HCT116 (cell line): ENCODE measurements around the gene CTNNA1. TPM values are rescaled to one million over a fixed set of nuclear protein-coding genes. Genes with fewer than 3 reads are reported as not detected.
"Not testable (repeated sequence)": the region's sequence is repeated elsewhere in the genome, so short reads cannot be mapped to it uniquely, and the experiment has no call there.

Experiments
- ATAC-seq: fragments of 200-7000 bp; cut with Tn5 transposase; 2 replicates; pipeline ENCODE4 v1.9.1; 2020; ENCODE audit warnings: mild to moderate bottlenecking, moderate library complexity
- BruUV-seq: library from RNA; stranded (reverse); fragments of 400-500 nt; replicated peaks from 2 replicates; lab custom pipeline; 2021; lab: Mats Ljungman, UMichigan
- CTCF ChIA-PET: fragments of 300-600 bp; sonication (Branson Sonifier 250); formaldehyde crosslinking; loops from one replicate; lab custom pipeline; 2021; ENCODE audit warnings: antibody characterized with exemption; lab: Charles Lee
- POLR2A ChIA-PET: fragments of 300-600, 350-600 bp; sonication (Branson Sonifier 250); formaldehyde crosslinking; loops from one replicate; lab custom pipeline; 2021; ENCODE audit warnings: antibody characterized with exemption; lab: Charles Lee
- RAD21 ChIA-PET, 2 experiments: fragments of 300-600 bp; sonication (Branson Sonifier 250); formaldehyde crosslinking; loops; one replicate each; lab custom pipeline; 2023; ENCODE audit warnings: low total read pairs in 2 of 2; ENCODE audit not compliant: uncharacterized antibody in 2 of 2, unreplicated experiment in 2 of 2, low non-redundant PET in 1 of 2; lab: Charles Lee
- DNase-seq: peaks from one replicate; pipeline ENCODE4 v3.0.0-alpha.2; 2010; ENCODE audit warnings: low read depth, low spot score
- H2AFZ ChIP-seq: fragments of 200-600 bp; shearing (Covaris generic), sonication (generic); 2 replicates; pipeline ENCODE4 v1.6.1; 2017; ENCODE audit warnings: low read depth, mixed run types, mixed read lengths, antibody characterized with exemption, low read length; ENCODE audit not compliant: poor library complexity, severe bottlenecking
- H3K27ac ChIP-seq: 2 replicates; pipeline ENCODE4 v1.5.1; 2012; ENCODE audit warnings: low read depth, low read length
- H3K27me3 ChIP-seq: fragments of 200-600 bp; sonication (generic); 2 replicates; pipeline ENCODE4 v1.6.1; 2016; ENCODE audit warnings: mixed run types, low read length, mixed read lengths; ENCODE audit not compliant: insufficient read depth
- H3K36me3 ChIP-seq, 2 experiments: fragments of 200-500 bp in 1 of 2; fragments of 200-600 bp in 1 of 2; sonication (Bioruptor generic) in 1 of 2; sonication (generic) in 1 of 2; 2 replicates each; pipeline versions ENCODE4 v1.5.1 to v1.6.1; 2014 to 2016; ENCODE audit warnings: low read length in 2 of 2, inconsistent platforms in 1 of 2, mixed read lengths in 1 of 2, mixed run types in 1 of 2; ENCODE audit not compliant: insufficient read depth in 2 of 2, control insufficient read depth in 1 of 2
- H3K4me1 ChIP-seq, 2 experiments: fragments of 200-600 bp in 1 of 2; sonication (generic) in 1 of 2; 2 replicates each; pipeline versions ENCODE4 v1.5.1 to v1.6.1; 2012 to 2017; ENCODE audit warnings: low read length in 2 of 2, inconsistent platforms in 1 of 2, mild to moderate bottlenecking in 1 of 2, mixed read lengths in 1 of 2, mixed run types in 1 of 2, moderate library complexity in 1 of 2; ENCODE audit not compliant: insufficient read depth in 2 of 2, control insufficient read depth in 1 of 2
- H3K4me2 ChIP-seq: fragments of 200-600 bp; sonication (generic); 2 replicates; pipeline ENCODE4 v1.6.1; 2017; ENCODE audit warnings: mixed run types, low read length, mixed read lengths
- H3K4me3 ChIP-seq, 2 experiments: fragments of 200-600 bp in 1 of 2; sonication (generic) in 1 of 2; replicated peaks in 1 of 2; 2 replicates each; pipeline ENCODE4 v1.5.1; 2011 to 2016; ENCODE audit warnings: low read length in 2 of 2, control low read depth in 1 of 2, low read depth in 1 of 2, mild to moderate bottlenecking in 1 of 2, mixed read lengths in 1 of 2, mixed run types in 1 of 2
- H3K79me2 ChIP-seq: fragments of 200-600 bp; sonication (generic); 2 replicates; pipeline ENCODE4 v1.6.1; 2017; ENCODE audit warnings: mild to moderate bottlenecking, mixed run types, low read length, moderate library complexity, mixed read lengths; ENCODE audit not compliant: insufficient read depth
- H3K9ac ChIP-seq: fragments of 200-600 bp; sonication (generic); 2 replicates; pipeline ENCODE4 v1.6.1; 2016; ENCODE audit warnings: low read length, mixed read lengths
- H3K9me2 ChIP-seq: fragments of 200-600 bp; sonication (generic), shearing (Covaris generic); 2 replicates; pipeline ENCODE4 v1.6.1; 2017; ENCODE audit warnings: mixed run types, mild to moderate bottlenecking, moderate library complexity; ENCODE audit not compliant: insufficient read depth
- H3K9me3 ChIP-seq, 2 experiments: fragments of 200-500 bp in 1 of 2; fragments of 200-600 bp in 1 of 2; sonication (Bioruptor generic) in 1 of 2; sonication (generic) in 1 of 2; 2 replicates each; pipeline ENCODE4 v1.6.1; 2014 to 2017; ENCODE audit warnings: low read length in 2 of 2, mixed read lengths in 2 of 2, inconsistent platforms in 1 of 2, low read depth in 1 of 2, mild to moderate bottlenecking in 1 of 2, mixed run types in 1 of 2, moderate library complexity in 1 of 2; ENCODE audit not compliant: control insufficient read depth in 1 of 2, insufficient read depth in 1 of 2
- H4K20me1 ChIP-seq: fragments of 200-600 bp; sonication (generic), shearing (Covaris generic); 2 replicates; pipeline ENCODE4 v1.6.1; 2017; ENCODE audit warnings: mixed run types, mild to moderate bottlenecking, moderate library complexity; ENCODE audit not compliant: insufficient read depth
- ATF3 ChIP-seq: IDR thresholded peaks from 2 replicates; pipeline ENCODE4 v1.6.1; 2012
- CBX3 ChIP-seq: IDR thresholded peaks from 2 replicates; pipeline ENCODE4 v1.6.1; 2012; ENCODE audit warnings: low read depth
- CEBPB ChIP-seq: IDR thresholded peaks from 2 replicates; pipeline ENCODE4 v1.6.1; 2012; ENCODE audit warnings: low read depth
- CTCF ChIP-seq, 3 experiments: fragments of 200-600 bp in 1 of 3; sonication (generic) in 1 of 3; IDR thresholded peaks in 2 of 3; conservative IDR thresholded peaks in 1 of 3; 2 replicates each; pipeline ENCODE4 v1.5.1; 2012 to 2017; ENCODE audit warnings: low read depth in 2 of 3, low read length in 2 of 3, antibody characterized with exemption in 1 of 3, borderline replicate concordance in 1 of 3, control low read depth in 1 of 3, mild to moderate bottlenecking in 1 of 3, mixed read lengths in 1 of 3, mixed run types in 1 of 3, moderate library complexity in 1 of 3; ENCODE audit not compliant: insufficient read depth in 1 of 3
- EGR1 ChIP-seq: IDR thresholded peaks from 2 replicates; pipeline ENCODE4 v1.6.1; 2012; ENCODE audit warnings: low read depth
- ELF1 ChIP-seq: IDR thresholded peaks from 2 replicates; pipeline ENCODE4 v1.6.1; 2012; ENCODE audit warnings: low read depth, borderline replicate concordance
- EZH2phosphoT487 ChIP-seq: fragments of 200-600 bp; IDR thresholded peaks from 2 replicates; pipeline ENCODE4 v1.6.1; 2018; ENCODE audit warnings: antibody characterized with exemption, borderline replicate concordance
- FOSL1 ChIP-seq: IDR thresholded peaks from 2 replicates; pipeline ENCODE4 v1.6.1; 2012; ENCODE audit warnings: low read depth
- JUND ChIP-seq: IDR thresholded peaks from 2 replicates; pipeline ENCODE4 v1.6.1; 2012
- POLR2A ChIP-seq: IDR thresholded peaks from 2 replicates; pipeline ENCODE4 v1.7.0; 2011; ENCODE audit warnings: borderline replicate concordance; ENCODE audit not compliant: insufficient read depth, insufficient read length; ENCODE audit errors: extremely low read depth
- POLR2AphosphoS5 ChIP-seq: IDR thresholded peaks from 2 replicates; pipeline ENCODE4 v1.6.1; 2011; ENCODE audit warnings: mild to moderate bottlenecking, low read depth, low read length, moderate library complexity
- SIN3A ChIP-seq: IDR thresholded peaks from 2 replicates; pipeline ENCODE4 v1.6.1; 2012; ENCODE audit warnings: low read depth
- SRF ChIP-seq: IDR thresholded peaks from 2 replicates; pipeline ENCODE4 v1.6.1; 2012; ENCODE audit warnings: low read depth
- TCF7L2 ChIP-seq: IDR thresholded peaks from 2 replicates; pipeline ENCODE4 v1.7.0; 2011; ENCODE audit warnings: borderline replicate concordance, inconsistent platforms; ENCODE audit not compliant: insufficient read depth, insufficient read length; ENCODE audit errors: extremely low read depth
- YY1 ChIP-seq: IDR thresholded peaks from 2 replicates; pipeline ENCODE4 v1.6.1; 2011; ENCODE audit warnings: low read length, low read depth, moderate library complexity, mild to moderate bottlenecking; ENCODE audit not compliant: insufficient replicate concordance; ENCODE audit errors: extremely low read depth
- ZFX ChIP-seq: fragments of 450-650 bp; IDR thresholded peaks from 2 replicates; pipeline ENCODE4 v1.6.1; 2017
- intact Hi-C: fragments of 100-400 bp; cut with micrococcal nuclease; formaldehyde crosslinking; loops from 2 replicates; pipeline ENCODE4 v1.10.0; 2022
- total RNA-seq: library from RNA; stranded (reverse); gene quantifications from one replicate; pipeline ENCODE4 v1.2.1, GENCODE V29; 2021; ENCODE audit not compliant: unreplicated experiment

The CTNNA1 gene
- total RNA-seq, 1 experiment from 2014 or later: 313 TPM

GRCh38 chr5:138725818-138726416, 27.3 kb upstream of the CTNNA1 start (continued):
- no peak for TF ChIP-seq POLR2AphosphoS5
- TF ChIP-seq EZH2phosphoT487: no peak
- TF ChIP-seq YY1: no peak
- TF ChIP-seq CTCF (IDR thresholded peaks at IDR 0.05 in 2 of 3, conservative IDR thresholded peaks at IDR 0.05 in 1 of 3; ENCODE audit: borderline replicate concordance in 1 of 3, insufficient read depth in 1 of 3, low read depth in 2 of 3, low read length in 2 of 3): no peak
- TF ChIP-seq SIN3A: no peak
- TF ChIP-seq ELF1: no peak

DNA sequence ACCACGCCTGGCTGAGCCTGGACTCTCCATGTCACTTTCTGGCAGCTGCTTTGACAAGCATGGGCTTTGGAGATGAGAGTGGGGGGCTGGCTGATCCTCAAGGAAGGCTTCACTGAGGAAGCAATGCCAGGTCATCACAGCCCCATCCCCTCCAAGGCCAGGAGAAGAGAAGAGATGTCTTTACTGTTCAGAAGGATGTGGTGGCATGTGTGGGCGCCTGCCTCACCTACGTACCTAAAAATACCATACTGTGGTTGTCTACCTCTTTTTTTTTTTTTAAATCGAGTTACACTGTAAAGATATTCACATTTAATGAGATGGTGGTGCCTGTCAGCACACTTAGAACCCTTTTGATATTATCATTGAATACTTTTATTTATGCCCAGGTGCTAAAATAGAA, 26.4 kb upstream of the CTNNA1 start:
- H4K20me1 ChIP-seq: no peaks in the 10 kb centered on the region
- ChIA-PET POLR2A (interaction anchor here (0.6 kb wide), 1 partner anchor 156 kb away, joined by 4 read pairs; no protein-coding TSS in a partner anchor), CTCF (no interaction called here), RAD21 (no interaction called here)
- intact Hi-C loops: no loop called here
- H3K79me2 ChIP-seq: no peaks in the 10 kb centered on the region
- H3K27ac ChIP-seq: no peak overlapping the region
- no peaks in the 10 kb centered on the region for H3K9me3 ChIP-seq
- H3K27me3 ChIP-seq: no peaks in the 10 kb centered on the region
- TF ChIP-seq ATF3: no peak
- TF ChIP-seq CTCF (IDR thresholded peaks at IDR 0.05 in 2 of 3, conservative IDR thresholded peaks at IDR 0.05 in 1 of 3; ENCODE audit: borderline replicate concordance in 1 of 3, insufficient read depth in 1 of 3, low read depth in 2 of 3, low read length in 2 of 3): no peak
- no peak for TF ChIP-seq SIN3A
- TF ChIP-seq SRF: no peak
- no peak for TF ChIP-seq CBX3
- no peak for TF ChIP-seq ZFX
- no peak for TF ChIP-seq TCF7L2
- no peak for TF ChIP-seq ELF1
- no peak for TF ChIP-seq JUND
- no peak for TF ChIP-seq EGR1
- no peak for TF ChIP-seq POLR2A
- TF ChIP-seq EZH2phosphoT487: no peak
- no peak for TF ChIP-seq CEBPB
- TF ChIP-seq FOSL1: no peak
- H3K4me3 ChIP-seq: no peak overlapping the region
- no peaks in the 10 kb centered on the region for H3K9me2 ChIP-seq
- DNase-seq (no peak), ATAC-seq (no peak)
- no peak overlapping the region for H3K9ac ChIP-seq
- H2AFZ ChIP-seq: no peak overlapping the region
- peaks cover 19 to 22% of the 10 kb centered on the region in 2 experiments for H3K4me1 ChIP-seq
- H3K4me2 ChIP-seq: no peak overlapping the region
- H3K36me3 ChIP-seq: no peaks in the 10 kb centered on the region
- no TSS peak for BruUV-seq

GRCh38 chr5:138730496-138730895, 22.7 kb upstream of the CTNNA1 start:
- POLR2A ChIA-PET, H3K9me2 ChIP-seq, H2AFZ ChIP-seq, H3K4me2 ChIP-seq, H3K36me3 ChIP-seq, DNase-seq, CTCF ChIA-PET, H4K20me1 ChIP-seq, RAD21 ChIA-PET, intact Hi-C loops, H3K4me3 ChIP-seq, ATAC-seq, H3K4me1 ChIP-seq, H3K9ac ChIP-seq, H3K27ac ChIP-seq, BruUV-seq, H3K27me3 ChIP-seq, H3K9me3 ChIP-seq, H3K79me2 ChIP-seq: not testable (repeated sequence)
